Measurements from ENCODE around the gene FHOD3. TPM values are rescaled to one million over a fixed set of nuclear protein-coding genes. Genes with fewer than 3 reads are reported as not detected.

The FHOD3 gene
- total and polyA plus RNA-seq, 2 donors = 0.90 to 4.1 TPM

DNA sequence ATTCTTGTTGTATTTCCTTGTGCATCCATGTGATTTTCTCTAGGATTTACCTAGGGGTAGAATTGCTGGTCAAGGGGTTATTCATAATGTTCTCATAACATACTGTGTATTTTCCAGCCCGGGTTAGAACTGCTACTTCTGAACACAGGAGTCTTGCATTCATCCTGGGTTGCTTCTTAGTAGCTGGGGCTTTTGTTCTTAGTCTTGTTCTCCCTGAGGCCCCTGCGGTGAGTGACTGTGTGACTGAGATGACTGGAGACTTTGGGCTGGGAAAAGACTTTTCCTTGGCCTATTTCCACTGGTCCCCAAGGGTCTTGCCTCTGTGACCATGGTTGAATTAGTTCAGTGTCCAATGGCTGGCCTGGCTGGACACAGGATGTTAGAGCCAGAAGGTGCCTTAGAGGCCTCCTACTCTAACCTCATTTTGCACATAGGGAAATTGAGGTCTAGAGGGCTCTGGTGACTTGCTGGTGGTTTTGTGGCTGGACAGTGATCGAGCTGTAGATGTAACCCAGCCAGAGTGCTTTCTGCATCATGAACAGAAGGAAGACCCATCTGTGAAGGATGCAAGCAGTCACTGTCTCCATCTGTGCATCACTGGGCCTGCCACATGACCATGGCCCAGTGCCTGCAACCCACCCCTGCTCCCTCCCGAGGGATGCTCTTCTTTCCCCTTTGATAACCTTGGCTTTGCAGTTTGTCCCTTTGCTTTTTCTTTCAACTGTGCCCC lies 233.3 kb downstream of the FHOD3 start:
- Histone ChIP-seq H3K4me3 (ENCODE audit: low read length in 2 of 2) (no peak overlapping the region), H3K36me3 (ENCODE audit: control insufficient read depth in 2 of 2, insufficient read depth in 2 of 2, low read length in 1 of 2) (no peaks in the 10 kb centered on the region), H3K27me3 (ENCODE audit: control insufficient read depth in 2 of 2, insufficient read depth in 1 of 2, low read length in 1 of 2) (no peaks in the 10 kb centered on the region), H3K27ac (ENCODE audit: low read depth in 1 of 2, low read length in 1 of 2) (no peak overlapping the region), H3K9me3 (ENCODE audit: control insufficient read depth in 2 of 2, insufficient read depth in 1 of 2, low read length in 1 of 2) (no peaks in the 10 kb centered on the region), H3K4me1 (ENCODE audit: control insufficient read depth in 2 of 2, insufficient read depth in 2 of 2, low read length in 2 of 2) (peaks cover 4 to 24% of the 10 kb centered on the region in 2 donors)
- 88% methylated on average over 4 of the region's 4 CpGs for WGBS
- no peak for DNase-seq (ENCODE audit: low read depth in 6 of 9, low spot score in 9 of 9)

DNA sequence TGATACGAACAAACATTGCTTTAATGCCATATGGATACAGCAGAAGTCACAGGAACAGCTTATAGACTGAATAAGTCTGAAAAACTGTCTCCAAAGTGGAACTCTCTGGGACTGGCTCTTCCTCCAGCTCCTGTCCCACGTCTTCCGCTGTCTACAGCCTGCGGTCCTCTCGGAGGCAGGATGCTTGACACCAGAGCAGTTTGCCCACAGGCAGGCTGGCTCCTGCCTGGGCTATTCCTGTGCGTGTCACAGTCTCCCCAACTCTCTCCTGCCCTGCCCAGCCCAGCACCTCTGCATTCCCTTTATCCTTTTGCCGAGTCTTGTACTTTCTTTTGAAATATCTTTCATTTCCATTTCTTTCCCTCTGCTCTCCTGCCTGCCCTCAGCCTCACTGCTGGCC lies 234.1 kb downstream of the FHOD3 start:
- H3K36me3 ChIP-seq (ENCODE audit: control insufficient read depth in 2 of 2, insufficient read depth in 2 of 2, low read length in 1 of 2) = no peaks in the 10 kb centered on the region
- no peak for DNase-seq (ENCODE audit: low read depth in 6 of 9, low spot score in 9 of 9)
- H3K4me3 ChIP-seq (ENCODE audit: low read length in 2 of 2) = no peak overlapping the region
- peaks cover 4 to 29% of the 10 kb centered on the region in 2 donors for H3K4me1 ChIP-seq (ENCODE audit: control insufficient read depth in 2 of 2, insufficient read depth in 2 of 2, low read length in 2 of 2)
- 97% methylated on average over 7 of the region's 7 CpGs for WGBS
- H3K9me3 ChIP-seq (ENCODE audit: control insufficient read depth in 2 of 2, insufficient read depth in 1 of 2, low read length in 1 of 2) = no peaks in the 10 kb centered on the region
- H3K27ac ChIP-seq (ENCODE audit: low read depth in 1 of 2, low read length in 1 of 2) = no peak overlapping the region
- H3K27me3 ChIP-seq (ENCODE audit: control insufficient read depth in 2 of 2, insufficient read depth in 1 of 2, low read length in 1 of 2) = no peaks in the 10 kb centered on the region

DNA sequence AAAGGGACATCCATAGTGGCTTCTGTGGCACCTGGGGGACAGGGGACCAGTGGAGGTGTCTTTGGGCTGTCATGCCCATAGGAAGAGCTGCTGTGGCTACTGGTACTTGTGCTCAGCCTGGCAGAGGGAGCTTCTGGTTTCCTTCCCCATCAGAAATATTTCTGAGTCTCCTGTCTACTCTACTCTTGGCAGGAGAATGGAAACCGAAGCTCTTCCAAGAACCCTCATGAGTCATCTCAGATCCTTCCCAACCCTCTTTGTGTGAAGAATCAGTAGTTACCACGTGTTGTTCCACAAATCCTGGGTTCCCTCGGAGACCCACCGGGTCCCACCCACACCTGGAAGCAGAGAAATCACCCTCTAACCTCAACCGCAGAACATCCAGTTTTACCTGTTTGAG lies 234.9 kb downstream of the FHOD3 start:
- Histone ChIP-seq H3K36me3 (ENCODE audit: control insufficient read depth in 2 of 2, insufficient read depth in 2 of 2, low read length in 1 of 2) (no peaks in the 10 kb centered on the region), H3K27ac (ENCODE audit: low read depth in 1 of 2, low read length in 1 of 2) (no peak overlapping the region), H3K9me3 (ENCODE audit: control insufficient read depth in 2 of 2, insufficient read depth in 1 of 2, low read length in 1 of 2) (no peaks in the 10 kb centered on the region), H3K4me1 (ENCODE audit: control insufficient read depth in 2 of 2, insufficient read depth in 2 of 2, low read length in 2 of 2) (peaks cover 4 to 30% of the 10 kb centered on the region in 2 donors), H3K27me3 (ENCODE audit: control insufficient read depth in 2 of 2, insufficient read depth in 1 of 2, low read length in 1 of 2) (no peaks in the 10 kb centered on the region), H3K4me3 (ENCODE audit: low read length in 2 of 2) (no peak overlapping the region)
- 97% methylated on average over 5 of the region's 5 CpGs for WGBS
- DNase-seq (ENCODE audit: low read depth in 6 of 9, low spot score in 9 of 9) = no peak

DNA sequence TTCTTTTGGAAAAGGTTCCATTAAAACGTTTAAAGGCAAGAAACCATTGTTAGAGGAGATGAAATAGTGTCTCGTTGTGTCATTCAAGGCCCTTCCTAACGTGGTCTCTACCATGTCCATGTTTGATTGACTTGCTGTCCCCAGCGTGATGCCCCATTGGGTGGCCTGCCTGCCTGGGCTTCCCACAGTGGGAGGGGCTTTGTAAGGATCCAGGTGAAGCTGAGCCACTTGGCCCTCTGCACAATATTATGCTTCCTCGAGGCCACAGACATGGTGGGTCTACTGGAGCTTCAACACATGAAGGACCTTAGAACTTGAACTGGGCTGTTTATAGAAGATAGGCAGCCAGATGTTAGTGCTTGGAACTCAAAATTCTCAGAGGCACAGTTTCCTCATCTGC lies 235.3 kb downstream of the FHOD3 start:
- Histone ChIP-seq H3K4me3 (ENCODE audit: low read length in 2 of 2) (no peak overlapping the region), H3K36me3 (ENCODE audit: control insufficient read depth in 2 of 2, insufficient read depth in 2 of 2, low read length in 1 of 2) (no peaks in the 10 kb centered on the region), H3K27ac (ENCODE audit: low read depth in 1 of 2, low read length in 1 of 2) (no peak overlapping the region), H3K4me1 (ENCODE audit: control insufficient read depth in 2 of 2, insufficient read depth in 2 of 2, low read length in 2 of 2) (peaks cover 4 to 30% of the 10 kb centered on the region in 2 donors), H3K27me3 (ENCODE audit: control insufficient read depth in 2 of 2, insufficient read depth in 1 of 2, low read length in 1 of 2) (no peaks in the 10 kb centered on the region), H3K9me3 (ENCODE audit: control insufficient read depth in 2 of 2, insufficient read depth in 1 of 2, low read length in 1 of 2) (no peaks in the 10 kb centered on the region)
- 92% methylated on average over 5 of the region's 5 CpGs for WGBS
- DNase-seq (ENCODE audit: low read depth in 6 of 9, low spot score in 9 of 9) = no peak

- Histone ChIP-seq H3K36me3 (ENCODE audit: control insufficient read depth in 2 of 2, insufficient read depth in 2 of 2, low read length in 1 of 2) (no peaks in the 10 kb centered on the region), H3K9me3 (ENCODE audit: control insufficient read depth in 2 of 2, insufficient read depth in 1 of 2, low read length in 1 of 2) (no peaks in the 10 kb centered on the region), H3K27ac (ENCODE audit: low read depth in 1 of 2, low read length in 1 of 2) (no peak overlapping the region), H3K4me1 (ENCODE audit: control insufficient read depth in 2 of 2, insufficient read depth in 2 of 2, low read length in 2 of 2) (peaks cover 4 to 30% of the 10 kb centered on the region in 2 donors), H3K4me3 (ENCODE audit: low read length in 2 of 2) (no peak overlapping the region), H3K27me3 (ENCODE audit: control insufficient read depth in 2 of 2, insufficient read depth in 1 of 2, low read length in 1 of 2) (no peaks in the 10 kb centered on the region)
- no peak for DNase-seq (ENCODE audit: low read depth in 6 of 9, low spot score in 9 of 9)
- WGBS = 76% methylated on average over 8 of the region's 8 CpGs
Observed at GRCh38 chr18:36533446-36534153, 236.1 kb downstream of the FHOD3 start.

DNA sequence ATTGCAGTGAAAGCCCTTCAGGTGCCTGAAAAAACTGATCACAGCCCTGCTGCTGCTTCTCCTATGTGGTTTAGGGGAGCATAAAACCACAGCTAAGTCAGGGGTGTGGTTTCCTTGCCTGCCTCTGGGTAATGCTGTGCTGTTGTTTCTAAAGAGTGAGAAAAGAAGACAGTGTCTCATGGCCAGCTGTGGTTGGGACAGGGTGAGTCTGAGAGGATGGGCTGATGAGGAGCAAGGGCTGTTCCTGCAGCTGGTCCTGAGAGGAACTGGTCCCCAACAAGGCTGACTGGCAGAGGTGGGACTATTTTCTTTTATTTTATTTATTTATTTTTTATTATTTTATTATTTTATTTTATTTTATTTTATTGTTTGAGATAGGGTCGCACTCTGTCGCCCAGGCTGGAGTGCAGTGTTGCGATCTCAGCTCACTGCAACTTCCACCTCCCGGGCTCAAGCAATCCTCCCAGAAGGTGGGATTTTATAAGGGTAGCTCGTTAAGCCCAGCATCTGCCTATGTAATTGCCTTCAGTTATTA lies 236.7 kb downstream of the FHOD3 start:
- H3K4me3 ChIP-seq (ENCODE audit: low read length in 2 of 2) = no peak overlapping the region
- H3K27me3 ChIP-seq (ENCODE audit: control insufficient read depth in 2 of 2, insufficient read depth in 1 of 2, low read length in 1 of 2) = no peaks in the 10 kb centered on the region
- no peaks in the 10 kb centered on the region for H3K9me3 ChIP-seq (ENCODE audit: control insufficient read depth in 2 of 2, insufficient read depth in 1 of 2, low read length in 1 of 2)
- peak in 6 of 9 donors; percentile 18 to 79 (median 43) for DNase-seq (ENCODE audit: low read depth in 6 of 9, low spot score in 9 of 9)
- H3K4me1 ChIP-seq (ENCODE audit: control insufficient read depth in 2 of 2, insufficient read depth in 2 of 2, low read length in 2 of 2) = peaks cover 4 to 30% of the 10 kb centered on the region in 2 donors
- no peak overlapping the region for H3K27ac ChIP-seq (ENCODE audit: low read depth in 1 of 2, low read length in 1 of 2)
- H3K36me3 ChIP-seq (ENCODE audit: control insufficient read depth in 2 of 2, insufficient read depth in 2 of 2, low read length in 1 of 2) = no peaks in the 10 kb centered on the region
- WGBS = 93% methylated on average over 5 of the region's 5 CpGs

DNA sequence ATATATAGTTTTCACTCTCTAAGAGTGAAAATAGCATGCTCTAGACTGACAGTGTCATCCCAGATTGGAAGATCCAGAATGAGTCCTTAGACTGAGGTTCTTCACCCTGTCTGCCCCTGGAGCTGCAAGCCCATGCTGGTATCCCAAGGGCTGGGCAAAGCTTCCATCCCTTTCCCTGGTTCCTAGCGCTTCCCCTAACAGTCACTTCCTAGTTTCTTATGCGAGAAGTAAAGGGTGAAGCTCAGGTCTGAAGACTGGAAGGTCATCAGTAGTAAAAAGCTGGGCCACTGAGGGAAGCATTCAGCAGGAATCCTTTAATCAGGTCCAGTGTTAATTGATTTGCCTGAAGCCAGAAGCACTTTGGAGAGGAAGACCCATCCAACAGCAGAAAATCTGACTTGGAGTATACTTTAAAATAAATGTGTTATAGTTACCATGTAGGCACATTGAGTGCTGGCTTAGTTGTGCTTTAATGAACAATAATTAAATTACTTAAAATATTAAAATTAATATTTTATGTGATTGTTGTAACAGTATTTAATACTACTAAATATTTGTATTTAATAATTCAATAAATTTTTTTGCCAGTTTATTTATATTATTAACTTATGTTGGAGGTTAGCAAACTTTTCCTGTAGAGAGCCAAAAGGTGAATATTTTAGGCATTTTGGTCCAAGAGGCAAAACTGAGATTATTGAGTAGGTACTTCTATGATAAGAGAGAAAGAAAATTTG lies 237.9 kb downstream of the FHOD3 start:
- H3K4me1 ChIP-seq (ENCODE audit: control insufficient read depth in 2 of 2, insufficient read depth in 2 of 2, low read length in 2 of 2) = peaks cover 4 to 30% of the 10 kb centered on the region in 2 donors
- H3K9me3 ChIP-seq (ENCODE audit: control insufficient read depth in 2 of 2, insufficient read depth in 1 of 2, low read length in 1 of 2) = no peaks in the 10 kb centered on the region
- no peak for DNase-seq (ENCODE audit: low read depth in 6 of 9, low spot score in 9 of 9)
- no peak overlapping the region for H3K4me3 ChIP-seq (ENCODE audit: low read length in 2 of 2)
- 94% methylated on average over 2 of the region's 2 CpGs for WGBS
- H3K27me3 ChIP-seq (ENCODE audit: control insufficient read depth in 2 of 2, insufficient read depth in 1 of 2, low read length in 1 of 2) = no peaks in the 10 kb centered on the region
- H3K27ac ChIP-seq (ENCODE audit: low read depth in 1 of 2, low read length in 1 of 2) = no peak overlapping the region
- H3K36me3 ChIP-seq (ENCODE audit: control insufficient read depth in 2 of 2, insufficient read depth in 2 of 2, low read length in 1 of 2) = no peaks in the 10 kb centered on the region

- no peaks in the 10 kb centered on the region for H3K27me3 ChIP-seq (ENCODE audit: control insufficient read depth in 2 of 2, insufficient read depth in 1 of 2, low read length in 1 of 2)
- H3K27ac ChIP-seq (ENCODE audit: low read depth in 1 of 2, low read length in 1 of 2) = peak overlapping the region in 1 of 2 donors; percentile 36
- 80% methylated on average over 4 of the region's 4 CpGs for WGBS
- peaks cover 4 to 30% of the 10 kb centered on the region in 2 donors for H3K4me1 ChIP-seq (ENCODE audit: control insufficient read depth in 2 of 2, insufficient read depth in 2 of 2, low read length in 2 of 2)
- H3K4me3 ChIP-seq (ENCODE audit: low read length in 2 of 2) = no peak overlapping the region
- no peaks in the 10 kb centered on the region for H3K36me3 ChIP-seq (ENCODE audit: control insufficient read depth in 2 of 2, insufficient read depth in 2 of 2, low read length in 1 of 2)
- DNase-seq (ENCODE audit: low read depth in 6 of 9, low spot score in 9 of 9) = peak in 4 of 9 donors; percentile 13 to 59 (median 26)
- no peaks in the 10 kb centered on the region for H3K9me3 ChIP-seq (ENCODE audit: control insufficient read depth in 2 of 2, insufficient read depth in 1 of 2, low read length in 1 of 2)
Observed at GRCh38 chr18:36536426-36536825, 238.9 kb downstream of the FHOD3 start.

DNA sequence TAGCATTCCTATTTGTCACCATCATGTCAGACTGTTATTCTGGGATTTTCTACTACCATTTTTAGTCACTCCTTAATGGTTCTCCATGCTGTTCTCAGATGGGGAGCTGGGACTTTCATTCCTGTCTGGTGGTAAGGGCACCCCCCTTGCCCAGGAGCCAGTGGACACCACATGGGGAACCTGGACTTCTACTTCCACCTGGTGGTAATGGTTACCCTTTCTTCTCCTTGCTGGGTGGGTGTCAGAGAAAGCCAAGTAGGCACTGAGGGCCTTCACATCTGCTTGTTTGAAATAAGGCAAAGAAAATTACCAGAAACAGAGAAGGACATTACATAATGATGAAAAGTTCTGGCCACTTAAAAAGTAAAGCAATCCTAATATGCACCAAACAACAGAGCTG lies 239.8 kb downstream of the FHOD3 start:
- Histone ChIP-seq H3K27ac (ENCODE audit: low read depth in 1 of 2, low read length in 1 of 2) (no peak overlapping the region), H3K4me3 (ENCODE audit: low read length in 2 of 2) (no peak overlapping the region), H3K36me3 (ENCODE audit: control insufficient read depth in 2 of 2, insufficient read depth in 2 of 2, low read length in 1 of 2) (no peaks in the 10 kb centered on the region), H3K27me3 (ENCODE audit: control insufficient read depth in 2 of 2, insufficient read depth in 1 of 2, low read length in 1 of 2) (no peaks in the 10 kb centered on the region), H3K9me3 (ENCODE audit: control insufficient read depth in 2 of 2, insufficient read depth in 1 of 2, low read length in 1 of 2) (no peaks in the 10 kb centered on the region), H3K4me1 (ENCODE audit: control insufficient read depth in 2 of 2, insufficient read depth in 2 of 2, low read length in 2 of 2) (peaks cover 4 to 30% of the 10 kb centered on the region in 2 donors)
- no peak for DNase-seq (ENCODE audit: low read depth in 6 of 9, low spot score in 9 of 9)

Measured in thymus (tissue), 11 donors.